ENCODE measurements around the gene TCHH. TPM values are rescaled to one million over a fixed set of nuclear protein-coding genes. Genes with fewer than 3 reads are reported as not detected.

Gene TCHH
- total RNA-seq, 2 donors from 2014 or later, result 0.05 TPM; not detected in 1

DNA sequence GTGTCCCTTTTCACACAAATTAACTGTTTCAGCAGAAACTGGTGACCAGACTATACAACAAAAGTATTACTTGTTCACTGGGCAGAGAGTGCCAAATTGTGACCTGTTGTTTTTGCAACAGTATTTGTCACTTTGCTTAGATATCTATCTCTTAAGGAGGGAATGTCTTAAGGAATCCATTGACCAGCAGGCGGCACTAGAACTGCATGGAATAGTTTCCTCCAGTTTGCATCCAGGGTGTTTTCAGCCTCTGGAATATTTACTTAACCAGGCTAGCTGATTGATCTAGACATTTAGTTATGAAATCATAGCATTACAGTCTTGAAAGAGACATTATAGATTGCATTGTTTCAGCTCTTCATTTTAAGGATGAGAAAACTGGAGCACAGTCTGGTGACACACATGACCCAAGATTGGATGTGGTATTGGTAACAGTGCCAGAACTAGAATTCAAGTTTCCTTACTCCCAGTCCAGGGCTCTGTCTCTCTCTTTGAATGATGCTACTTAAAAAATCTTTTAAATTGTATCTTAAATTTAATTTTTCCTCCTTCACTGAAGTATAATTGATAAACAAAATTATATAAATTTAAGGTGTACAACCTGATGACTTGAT is 26.8 kb upstream of the TCHH start:
- peaks cover 56% of the 10 kb centered on the region for H3K27me3 Mint-ChIP-seq (ENCODE audit: low read depth)
- peaks cover 11% of the 10 kb centered on the region for H3K4me1 Mint-ChIP-seq (ENCODE audit: low read depth)
- peaks cover 5 to 9% of the 10 kb centered on the region in 2 donors for H3K36me3 Mint-ChIP-seq (ENCODE audit: insufficient read depth in 2 of 2)
- H3K9me3 Mint-ChIP-seq, result peaks cover 5 to 6% of the 10 kb centered on the region in 2 donors
- no peak for ATAC-seq (replicated peaks in 1 of 2)
- DNase-seq, result peak; percentile 4 to 6
- H3K4me3 Mint-ChIP-seq, result no peak overlapping the region
- H3K27ac Mint-ChIP-seq, result no peak overlapping the region

DNA sequence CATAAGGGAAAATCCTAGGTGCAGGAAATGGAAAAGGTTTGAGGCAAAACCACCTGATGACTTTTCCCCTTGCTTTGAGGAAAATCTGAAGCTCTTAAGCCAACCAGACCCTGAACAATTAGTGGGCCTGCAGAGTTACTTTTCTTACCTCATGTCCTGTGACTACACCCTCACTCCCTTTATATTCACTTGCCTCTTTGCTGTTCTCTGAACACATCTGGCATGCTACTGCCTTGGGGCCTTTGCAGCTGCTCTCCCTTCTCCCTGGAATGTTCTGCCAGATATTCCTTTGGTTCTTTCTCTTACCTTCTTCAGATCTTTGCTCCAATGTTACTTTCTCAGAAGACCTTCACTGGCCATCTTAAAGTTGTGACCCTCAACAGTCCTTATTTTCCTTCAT is 22.0 kb upstream of the TCHH start:
- H3K27ac Mint-ChIP-seq, result no peak overlapping the region
- peaks cover 59% of the 10 kb centered on the region for H3K27me3 Mint-ChIP-seq (ENCODE audit: low read depth)
- peaks cover 1 to 2% of the 10 kb centered on the region in 2 donors for H3K9me3 Mint-ChIP-seq
- no peak overlapping the region for H3K4me3 Mint-ChIP-seq
- no peaks in the 10 kb centered on the region for H3K4me1 Mint-ChIP-seq (ENCODE audit: low read depth)
- DNase-seq (no peak), ATAC-seq (replicated peaks in 1 of 2) (no peak)
- H3K36me3 Mint-ChIP-seq (ENCODE audit: insufficient read depth in 2 of 2), result peaks cover 0 to 4% of the 10 kb centered on the region in 2 donors

DNA sequence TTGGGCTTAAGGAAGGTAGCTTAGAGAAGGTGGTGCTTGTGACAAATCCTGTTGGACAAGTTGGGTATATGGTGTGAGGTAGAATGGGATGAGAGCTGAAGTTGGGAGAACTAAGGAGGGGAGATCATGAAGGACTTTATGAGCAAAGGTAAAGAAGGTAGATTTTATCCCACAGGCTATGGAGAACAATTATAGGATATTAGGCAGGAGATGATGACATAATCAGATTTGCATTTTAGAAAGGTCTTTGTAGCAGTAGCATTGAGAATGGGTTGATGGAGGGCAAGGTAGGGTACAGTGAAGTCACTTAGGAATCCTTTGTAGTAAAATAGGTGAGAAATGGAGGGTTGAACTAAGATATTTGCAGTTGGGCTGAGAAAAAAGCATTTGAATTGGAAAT is 14.9 kb upstream of the TCHH start:
- no peak overlapping the region for H3K27ac Mint-ChIP-seq
- peaks cover 0 to 6% of the 10 kb centered on the region in 2 donors for H3K36me3 Mint-ChIP-seq (ENCODE audit: insufficient read depth in 2 of 2)
- H3K4me3 Mint-ChIP-seq, result no peak overlapping the region
- DNase-seq, result no peak
- H3K9me3 Mint-ChIP-seq, result peaks cover 1 to 2% of the 10 kb centered on the region in 2 donors
- H3K4me1 Mint-ChIP-seq (ENCODE audit: low read depth), result no peaks in the 10 kb centered on the region
- peaks cover 71% of the 10 kb centered on the region for H3K27me3 Mint-ChIP-seq (ENCODE audit: low read depth)
- no peak for ATAC-seq (replicated peaks in 1 of 2)

DNA sequence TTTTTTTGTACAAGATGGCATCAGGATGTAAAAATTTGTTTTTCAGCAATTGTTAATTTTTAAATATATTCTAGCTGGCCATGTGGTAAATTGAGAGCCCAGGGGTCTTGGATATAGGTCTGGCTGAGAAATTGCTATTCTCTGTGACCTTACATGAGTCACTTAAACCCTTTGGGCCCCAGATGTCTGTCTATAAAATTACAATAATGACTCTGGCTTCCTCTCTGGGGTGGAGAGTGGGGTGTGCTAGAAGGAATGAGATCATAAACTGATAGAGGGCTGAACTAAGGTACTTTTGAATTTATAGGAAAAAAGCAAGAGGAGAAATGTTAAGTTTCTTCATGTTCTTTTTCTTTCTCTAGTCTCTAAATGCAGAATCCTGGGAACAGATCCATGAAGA is 12.4 kb upstream of the TCHH start:
- H3K4me1 Mint-ChIP-seq (ENCODE audit: low read depth), result no peaks in the 10 kb centered on the region
- H3K27ac Mint-ChIP-seq, result no peak overlapping the region
- H3K36me3 Mint-ChIP-seq (ENCODE audit: insufficient read depth in 2 of 2), result peaks cover 0 to 1% of the 10 kb centered on the region in 2 donors
- H3K9me3 Mint-ChIP-seq, result no peaks in the 10 kb centered on the region
- DNase-seq (no peak), ATAC-seq (replicated peaks in 1 of 2) (peak in 1 of 2 donors; percentile 42)
- peaks cover 66% of the 10 kb centered on the region for H3K27me3 Mint-ChIP-seq (ENCODE audit: low read depth)
- H3K4me3 Mint-ChIP-seq, result no peak overlapping the region

DNA sequence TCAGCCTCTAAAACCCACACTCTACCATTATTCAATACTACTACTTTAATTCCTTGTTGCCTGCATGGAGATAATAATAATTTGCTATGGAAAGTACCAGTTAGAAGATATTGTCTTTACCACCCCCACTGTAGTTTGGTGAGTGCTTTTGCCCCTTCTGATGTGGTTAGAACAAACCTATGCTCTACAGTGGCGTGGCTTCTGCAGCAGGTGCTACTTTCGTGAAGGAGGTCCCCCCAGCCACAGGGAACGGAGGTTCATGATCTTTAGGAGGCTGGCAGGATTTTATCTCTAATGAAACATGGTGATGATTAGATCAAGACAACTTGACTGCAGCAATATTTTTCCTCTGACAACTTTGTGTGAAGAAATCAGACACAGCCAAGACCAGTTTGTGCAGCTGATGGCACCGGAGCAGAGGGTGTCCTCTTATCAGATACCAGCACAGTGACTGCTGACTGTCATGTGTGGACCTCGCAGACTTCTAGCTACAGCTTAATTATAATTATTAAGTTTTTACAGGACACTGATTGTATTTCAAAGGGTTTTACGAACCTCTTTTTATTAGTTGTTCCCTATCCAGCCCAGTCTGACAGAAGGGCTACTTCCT is 10.7 kb upstream of the TCHH start:
- Mint-ChIP-seq H3K27me3 (ENCODE audit: low read depth) (peaks cover 72% of the 10 kb centered on the region), H3K4me1 (ENCODE audit: low read depth) (no peaks in the 10 kb centered on the region), H3K36me3 (ENCODE audit: insufficient read depth in 2 of 2) (peaks cover 0 to 1% of the 10 kb centered on the region in 2 donors), H3K4me3 (no peak overlapping the region), H3K27ac (no peak overlapping the region), H3K9me3 (no peaks in the 10 kb centered on the region)
- ATAC-seq (replicated peaks in 1 of 2), result no peak
- no peak for DNase-seq

DNA sequence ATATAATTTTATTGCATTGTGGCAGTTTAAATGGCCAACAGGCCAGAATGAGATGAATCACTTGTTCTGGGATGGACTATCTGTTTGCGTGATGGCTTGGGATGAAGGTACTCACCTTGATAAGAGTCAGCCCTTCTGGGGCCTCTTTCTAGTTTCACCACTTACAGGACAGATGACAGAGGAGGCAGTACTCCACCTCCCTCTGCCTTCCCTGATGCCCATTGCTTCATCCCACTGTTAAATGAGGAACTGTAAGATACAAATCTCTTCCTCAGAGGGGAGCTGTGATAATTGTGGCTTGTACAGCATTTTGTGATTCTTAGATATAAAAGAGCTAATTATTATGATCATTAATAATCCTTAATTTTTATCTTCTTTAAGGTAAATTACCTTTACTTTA is 3.7 kb upstream of the TCHH start:
- H3K4me3 Mint-ChIP-seq, result no peak overlapping the region
- ATAC-seq (replicated peaks in 1 of 2) (no peak), DNase-seq (no peak)
- no peaks in the 10 kb centered on the region for H3K36me3 Mint-ChIP-seq (ENCODE audit: insufficient read depth in 2 of 2)
- no peak overlapping the region for H3K27ac Mint-ChIP-seq
- H3K4me1 Mint-ChIP-seq (ENCODE audit: low read depth), result no peaks in the 10 kb centered on the region
- peaks cover 52% of the 10 kb centered on the region for H3K27me3 Mint-ChIP-seq (ENCODE audit: low read depth)
- no peaks in the 10 kb centered on the region for H3K9me3 Mint-ChIP-seq

DNA sequence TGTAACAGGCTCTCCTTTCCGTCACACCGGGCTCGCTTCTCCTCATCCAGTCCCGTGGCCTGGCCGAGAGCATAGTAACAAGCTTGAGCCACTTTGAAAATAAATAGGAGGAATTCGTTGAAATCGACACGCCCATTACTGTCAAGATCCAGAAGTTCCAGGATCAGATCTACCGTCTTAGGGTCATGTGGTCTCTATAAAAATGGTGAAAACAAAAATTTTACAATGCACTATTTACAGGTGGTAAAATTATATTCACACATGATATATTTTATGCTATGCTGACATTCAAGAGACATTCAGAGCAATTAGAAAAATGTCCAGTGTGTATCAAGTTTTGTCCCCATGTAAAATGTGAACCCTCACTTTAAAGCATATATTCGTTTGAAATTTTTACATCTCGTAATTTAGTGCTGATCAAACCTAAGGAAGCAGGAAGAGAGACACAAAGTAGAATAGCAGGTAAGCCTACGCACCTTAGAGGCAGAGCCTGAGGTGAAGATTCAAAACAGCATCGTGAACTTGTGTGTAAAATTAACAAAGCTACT is 2.3 kb downstream of the TCHH start:
- no peak for DNase-seq
- H3K4me1 Mint-ChIP-seq (ENCODE audit: low read depth), result no peaks in the 10 kb centered on the region
- H3K27ac Mint-ChIP-seq, result no peak overlapping the region
- peaks cover 19% of the 10 kb centered on the region for H3K27me3 Mint-ChIP-seq (ENCODE audit: low read depth)
- ATAC-seq (replicated peaks in 1 of 2), result no peak
- no peaks in the 10 kb centered on the region for H3K9me3 Mint-ChIP-seq
- H3K36me3 Mint-ChIP-seq (ENCODE audit: insufficient read depth in 2 of 2), result peaks cover 3 to 5% of the 10 kb centered on the region in 2 donors
- no peak overlapping the region for H3K4me3 Mint-ChIP-seq

DNA sequence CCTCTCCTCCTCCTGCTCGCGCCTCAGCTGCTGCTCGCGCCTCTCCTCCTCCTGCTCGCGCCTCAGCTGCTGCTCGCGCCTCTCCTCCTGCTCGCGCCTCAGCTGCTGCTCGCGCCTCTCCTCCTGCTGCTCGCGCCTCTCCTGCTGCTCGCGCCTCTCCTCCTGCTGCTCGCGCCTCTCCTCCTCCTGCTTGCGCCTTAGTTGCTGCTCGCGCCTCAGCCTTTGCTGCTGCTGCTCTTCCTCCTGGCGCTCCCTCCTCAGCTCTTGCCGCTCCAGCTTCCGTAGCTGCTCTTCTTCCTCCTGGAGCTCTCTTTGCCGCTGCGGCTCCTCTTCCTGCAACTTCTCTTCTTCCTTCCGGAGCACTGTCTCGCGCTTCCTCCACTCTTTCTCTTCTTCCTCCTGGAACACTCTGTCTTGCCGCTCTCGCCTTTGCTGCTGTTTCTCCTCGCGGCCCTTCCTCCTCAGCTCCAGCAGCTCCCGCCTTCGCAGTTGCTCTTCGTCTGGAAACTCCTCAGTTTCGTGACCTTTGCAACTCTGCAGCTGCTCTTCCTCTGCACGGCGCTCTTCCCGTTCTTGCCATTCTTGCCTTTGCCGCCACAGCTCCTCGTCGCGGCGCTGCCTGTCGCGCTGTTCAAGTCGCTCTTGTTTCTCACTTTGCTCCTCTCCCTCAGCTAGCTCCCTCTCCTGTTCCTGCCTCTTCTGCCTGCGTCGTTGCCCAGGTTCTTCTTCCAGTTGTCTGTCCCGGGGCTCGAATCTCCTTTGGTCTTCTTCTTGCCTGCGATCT is 3.0 kb downstream of the TCHH start:
- DNase-seq (no peak), ATAC-seq (replicated peaks in 1 of 2) (no peak)
- Mint-ChIP-seq H3K4me1 (ENCODE audit: low read depth) (no peaks in the 10 kb centered on the region), H3K27ac (no peak overlapping the region), H3K36me3 (ENCODE audit: insufficient read depth in 2 of 2) (peaks cover 3 to 5% of the 10 kb centered on the region in 2 donors), H3K27me3 (ENCODE audit: low read depth) (peaks cover 16% of the 10 kb centered on the region), H3K4me3 (no peak overlapping the region), H3K9me3 (no peaks in the 10 kb centered on the region)

DNA sequence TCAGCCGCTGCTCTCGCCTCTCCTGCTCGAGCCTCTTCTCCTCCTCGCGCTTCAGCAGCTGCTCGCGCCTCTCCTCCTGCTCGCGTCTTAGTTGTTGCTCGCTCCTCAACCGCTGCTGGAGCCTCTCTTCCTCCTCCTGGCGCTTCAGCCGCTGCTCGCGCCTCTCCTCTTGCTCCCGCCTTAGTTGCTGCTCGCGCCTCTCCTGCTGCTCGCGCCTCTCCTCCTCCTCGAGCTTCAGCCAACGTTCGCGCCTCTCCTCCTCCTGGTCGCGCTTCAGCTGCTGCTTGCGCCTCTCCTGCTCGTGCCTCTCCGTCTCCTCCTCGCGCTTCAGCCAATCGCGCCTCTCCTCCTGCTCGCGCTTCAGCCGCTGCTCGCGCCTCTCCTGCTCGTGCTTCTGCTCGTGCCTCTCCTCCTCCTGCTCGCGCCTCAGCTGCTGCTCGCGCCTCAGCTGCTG is 3.7 kb downstream of the TCHH start:
- H3K27ac Mint-ChIP-seq, result no peak overlapping the region
- peaks cover 8% of the 10 kb centered on the region for H3K27me3 Mint-ChIP-seq (ENCODE audit: low read depth)
- H3K36me3 Mint-ChIP-seq (ENCODE audit: insufficient read depth in 2 of 2), result peaks cover 3 to 5% of the 10 kb centered on the region in 2 donors
- no peaks in the 10 kb centered on the region for H3K4me1 Mint-ChIP-seq (ENCODE audit: low read depth)
- H3K9me3 Mint-ChIP-seq, result no peaks in the 10 kb centered on the region
- DNase-seq, result peak; percentile 32 to 48
- peak; percentile 56 to 63 for ATAC-seq (replicated peaks in 1 of 2)
- no peak overlapping the region for H3K4me3 Mint-ChIP-seq

DNA sequence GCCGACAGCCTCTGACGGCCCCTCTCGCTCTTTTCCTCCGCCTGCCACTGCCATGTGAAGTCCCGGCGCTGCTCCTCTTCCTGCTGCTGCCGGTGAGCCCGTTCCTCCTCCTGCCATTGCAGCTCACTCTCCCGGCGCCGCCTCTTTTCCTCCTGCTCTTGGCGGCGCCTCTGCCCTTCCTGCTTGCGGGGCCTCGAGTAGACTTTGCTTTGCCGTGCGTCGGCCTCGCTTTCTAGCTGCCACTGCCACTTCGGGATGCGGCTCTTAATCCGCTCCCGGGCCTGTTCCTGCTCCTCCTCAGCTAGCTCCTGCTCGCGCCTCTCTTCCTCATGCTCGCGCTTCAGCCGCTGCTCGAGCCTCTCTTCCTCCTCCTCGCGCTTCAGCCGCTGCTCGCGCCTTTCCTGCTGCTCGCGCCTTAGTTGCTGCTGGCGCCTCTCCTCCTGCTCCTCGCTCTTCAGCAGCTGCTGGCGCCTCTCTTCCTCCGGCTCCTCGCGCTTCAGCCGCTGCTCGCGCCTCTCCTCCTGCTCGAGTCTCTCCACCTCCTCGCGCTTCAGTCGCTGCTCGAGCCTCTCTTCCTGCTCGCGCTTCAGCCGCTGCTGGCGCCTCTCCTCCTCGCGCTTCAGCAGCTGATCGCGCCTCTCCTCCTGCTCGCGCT is 4.3 kb downstream of the TCHH start:
- no peak overlapping the region for H3K27ac Mint-ChIP-seq
- H3K27me3 Mint-ChIP-seq (ENCODE audit: low read depth), result peaks cover 3% of the 10 kb centered on the region
- H3K9me3 Mint-ChIP-seq, result no peaks in the 10 kb centered on the region

DNA sequence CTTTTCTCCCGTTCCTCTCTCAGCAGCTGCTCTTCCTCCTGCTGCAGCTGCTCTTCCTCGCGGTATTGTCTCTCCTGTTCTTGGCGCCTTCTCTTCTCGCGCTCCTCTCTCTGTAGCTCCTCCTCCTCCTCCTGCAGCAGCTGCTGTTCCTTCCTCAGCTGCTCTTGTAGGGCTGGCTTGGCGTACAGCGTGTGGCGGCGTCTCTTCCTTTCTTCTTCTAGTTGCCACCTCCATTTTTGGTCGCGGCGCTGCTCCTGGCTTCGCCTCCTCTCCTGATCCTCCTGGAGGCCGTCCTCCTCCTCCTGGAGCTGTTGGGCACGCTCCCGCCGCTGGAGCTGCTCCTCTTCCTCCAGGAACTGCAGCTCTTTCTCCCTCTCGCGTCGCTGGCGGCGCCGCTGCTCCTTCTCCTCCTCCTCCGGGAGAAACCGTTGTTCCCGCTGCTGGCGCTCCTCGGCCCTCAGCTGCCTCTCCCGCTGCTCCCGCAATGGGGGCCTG is 4.8 kb downstream of the TCHH start:
- DNase-seq (peak; percentile 29 to 49), ATAC-seq (replicated peaks in 1 of 2) (peak; percentile 68 to 70)
- peaks cover 3 to 5% of the 10 kb centered on the region in 2 donors for H3K36me3 Mint-ChIP-seq (ENCODE audit: insufficient read depth in 2 of 2)
- no peaks in the 10 kb centered on the region for H3K4me1 Mint-ChIP-seq (ENCODE audit: low read depth)
- no peaks in the 10 kb centered on the region for H3K9me3 Mint-ChIP-seq
- H3K27ac Mint-ChIP-seq, result no peak overlapping the region
- H3K27me3 Mint-ChIP-seq (ENCODE audit: low read depth), result peaks cover 1% of the 10 kb centered on the region
- H3K4me3 Mint-ChIP-seq, result no peak overlapping the region

More for the DNA sequence above, 4.3 kb downstream of the TCHH start:
- Mint-ChIP-seq H3K36me3 (ENCODE audit: insufficient read depth in 2 of 2) (peaks cover 3 to 5% of the 10 kb centered on the region in 2 donors), H3K4me1 (ENCODE audit: low read depth) (no peaks in the 10 kb centered on the region), H3K4me3 (no peak overlapping the region)
- DNase-seq, result peak; percentile 35 to 41
- peak; percentile 63 to 66 for ATAC-seq (replicated peaks in 1 of 2)

DNA sequence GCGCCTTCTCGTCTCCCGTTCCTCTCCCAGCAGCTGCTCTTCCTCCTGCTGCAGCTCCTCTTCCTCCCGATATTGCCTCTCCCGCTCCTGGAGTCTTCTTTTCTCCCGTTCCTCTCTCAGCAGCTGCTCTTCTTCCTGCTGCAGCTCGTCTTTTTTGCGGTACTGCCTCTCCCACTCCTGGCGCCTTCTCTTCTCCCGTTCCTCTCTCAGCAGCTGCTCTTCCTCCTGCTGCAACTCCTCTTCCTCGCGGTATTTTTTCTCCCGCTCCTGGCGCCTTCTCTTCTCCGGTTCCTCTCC is 5.3 kb downstream of the TCHH start:
- no peaks in the 10 kb centered on the region for H3K9me3 Mint-ChIP-seq
- ATAC-seq (replicated peaks in 1 of 2), result no peak
- peaks cover 6% of the 10 kb centered on the region for H3K27me3 Mint-ChIP-seq (ENCODE audit: low read depth)

More for the DNA sequence above, 5.3 kb downstream of the TCHH start:
- no peak overlapping the region for H3K4me3 Mint-ChIP-seq
- no peaks in the 10 kb centered on the region for H3K4me1 Mint-ChIP-seq (ENCODE audit: low read depth)
- no peak overlapping the region for H3K27ac Mint-ChIP-seq
- peaks cover 3 to 5% of the 10 kb centered on the region in 2 donors for H3K36me3 Mint-ChIP-seq (ENCODE audit: insufficient read depth in 2 of 2)
- DNase-seq, result no peak

Data from activated T-cell treated with anti-CD3 and anti-CD28 coated beads, Interleukin-2, amount 50 U/mL, for 72 hours (primary cell).